Caco-2 (cell line): ENCODE data around the gene HCRTR1. TPM values are rescaled to one million over a fixed set of nuclear protein-coding genes. Genes with fewer than 3 reads are reported as not detected.

Experiments used
- BruUV-seq: library from RNA; stranded (reverse); fragments of 400-500 nt; replicated peaks from 2 replicates; lab custom pipeline; 2021; lab: Mats Ljungman, UMichigan
- CTCF ChIA-PET: fragments of 300-600 bp; sonication (Branson Sonifier 250); formaldehyde crosslinking; loops from one replicate; lab custom pipeline; 2022; ENCODE audit warnings: antibody characterized with exemption; lab: Charles Lee
- POLR2A ChIA-PET: fragments of 300-600 bp; sonication (Branson Sonifier 250); formaldehyde crosslinking; loops from one replicate; lab custom pipeline; 2022; ENCODE audit warnings: antibody characterized with exemption; lab: Charles Lee
- DNase-seq, 2 experiments: peaks; one replicate each; pipeline versions ENCODE4 v3.0.0 to v3.0.0-alpha.2; 2020 to 2022
- H3K27me3 ChIP-seq: replicated peaks from 2 replicates; pipeline ENCODE4 v1.6.0; 2011; ENCODE audit warnings: low read length; ENCODE audit not compliant: control insufficient read depth, insufficient read depth
- H3K36me3 ChIP-seq: 2 replicates; pipeline ENCODE4 v1.5.1; 2011; ENCODE audit warnings: low read length; ENCODE audit not compliant: control insufficient read depth, insufficient read depth
- H3K4me1 ChIP-seq: fragments of 250-450 bp; sonication (Bioruptor Pico); 2 replicates; pipeline ENCODE4 v1.5.1; 2020; ENCODE audit warnings: mild to moderate bottlenecking
- H3K4me3 ChIP-seq: 2 replicates; pipeline ENCODE4 v1.5.1; 2011; ENCODE audit warnings: low read depth, mild to moderate bottlenecking, control low read depth, low read length
- H3K9me3 ChIP-seq: fragments of 250-450 bp; sonication (Bioruptor Pico); 2 replicates; pipeline ENCODE4 v1.5.1; 2020; ENCODE audit warnings: mild to moderate bottlenecking, moderate library complexity
- H3K27ac Mint-ChIP-seq: one replicate; pipeline ENCODE4 v1.8.0; 2022; ENCODE audit warnings: mixed read lengths; ENCODE audit not compliant: unreplicated experiment
- H3K27me3 Mint-ChIP-seq: one replicate; pipeline ENCODE4 v1.8.0; 2022; ENCODE audit warnings: mixed read lengths; ENCODE audit not compliant: insufficient read depth, unreplicated experiment
- H3K36me3 Mint-ChIP-seq: one replicate; pipeline ENCODE4 v1.8.0; 2022; ENCODE audit warnings: mild to moderate bottlenecking, mixed read lengths; ENCODE audit not compliant: insufficient read depth, unreplicated experiment
- H3K4me1 Mint-ChIP-seq: one replicate; pipeline ENCODE4 v1.8.0; 2022; ENCODE audit warnings: low read depth, mixed read lengths; ENCODE audit not compliant: unreplicated experiment
- H3K4me3 Mint-ChIP-seq: one replicate; pipeline ENCODE4 v1.8.0; 2022; ENCODE audit warnings: mild to moderate bottlenecking, moderate library complexity, mixed read lengths; ENCODE audit not compliant: unreplicated experiment
- H3K9me3 Mint-ChIP-seq: one replicate; pipeline ENCODE4 v1.8.0; 2022; ENCODE audit warnings: mixed read lengths; ENCODE audit not compliant: unreplicated experiment
- intact Hi-C: fragments of 100-400 bp; cut with micrococcal nuclease; formaldehyde crosslinking; loops from one replicate; pipeline ENCODE4 v1.10.0; 2022; ENCODE audit not compliant: unreplicated experiment
- total RNA-seq: library from RNA; stranded (reverse); gene quantifications from 2 replicates; pipeline ENCODE4 v1.2.3, GENCODE V29; 2022
- TF ChIP-seq, protein P1 (sequence below), 2 experiments: fragments of 200-600 bp in 1 of 2; IDR thresholded peaks; 1 replicate in 1 of 2; 2 replicates in 1 of 2; pipeline versions ENCODE4 v1.5.1 to v1.8.0; 2011 to 2022; ENCODE audit warnings: antibody characterized with exemption in 1 of 2, control low read depth in 1 of 2, inconsistent platforms in 1 of 2, low read depth in 1 of 2, low read length in 1 of 2, mild to moderate bottlenecking in 1 of 2, moderate library complexity in 1 of 2; ENCODE audit not compliant: insufficient read depth in 1 of 2, severe bottlenecking in 1 of 2, unreplicated experiment in 1 of 2

HCRTR1 gene
- total RNA-seq, 1 experiment from 2014 or later = not detected

GRCh38 chr1:31666263-31666963 is 48.9 kb downstream of the HCRTR1 start:
- Histone ChIP-seq H3K27me3 (no peaks in the 10 kb centered on the region), H3K4me3 (no peak overlapping the region), H3K36me3 (no peaks in the 10 kb centered on the region), H3K4me1 (no peaks in the 10 kb centered on the region), H3K9me3 (no peaks in the 10 kb centered on the region)
- intact Hi-C loops = no loop called here
- H3K27ac Mint-ChIP-seq = no peak overlapping the region
- H3K4me1 Mint-ChIP-seq = no peaks in the 10 kb centered on the region
- ChIA-PET CTCF (interaction anchor here (0.6 to 3.4 kb wide), 4 partner anchors 44 to 123 kb away, joined by 3 to 36 read pairs (median 5); no protein-coding TSS in a partner anchor), POLR2A (no interaction called here)
- H3K9me3 Mint-ChIP-seq = no peaks in the 10 kb centered on the region
- no peaks in the 10 kb centered on the region for H3K36me3 Mint-ChIP-seq
- no peak overlapping the region for H3K4me3 Mint-ChIP-seq
- H3K27me3 Mint-ChIP-seq = no peaks in the 10 kb centered on the region
- TF ChIP-seq, protein P1, sequence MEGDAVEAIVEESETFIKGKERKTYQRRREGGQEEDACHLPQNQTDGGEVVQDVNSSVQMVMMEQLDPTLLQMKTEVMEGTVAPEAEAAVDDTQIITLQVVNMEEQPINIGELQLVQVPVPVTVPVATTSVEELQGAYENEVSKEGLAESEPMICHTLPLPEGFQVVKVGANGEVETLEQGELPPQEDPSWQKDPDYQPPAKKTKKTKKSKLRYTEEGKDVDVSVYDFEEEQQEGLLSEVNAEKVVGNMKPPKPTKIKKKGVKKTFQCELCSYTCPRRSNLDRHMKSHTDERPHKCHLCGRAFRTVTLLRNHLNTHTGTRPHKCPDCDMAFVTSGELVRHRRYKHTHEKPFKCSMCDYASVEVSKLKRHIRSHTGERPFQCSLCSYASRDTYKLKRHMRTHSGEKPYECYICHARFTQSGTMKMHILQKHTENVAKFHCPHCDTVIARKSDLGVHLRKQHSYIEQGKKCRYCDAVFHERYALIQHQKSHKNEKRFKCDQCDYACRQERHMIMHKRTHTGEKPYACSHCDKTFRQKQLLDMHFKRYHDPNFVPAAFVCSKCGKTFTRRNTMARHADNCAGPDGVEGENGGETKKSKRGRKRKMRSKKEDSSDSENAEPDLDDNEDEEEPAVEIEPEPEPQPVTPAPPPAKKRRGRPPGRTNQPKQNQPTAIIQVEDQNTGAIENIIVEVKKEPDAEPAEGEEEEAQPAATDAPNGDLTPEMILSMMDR (IDR thresholded peaks at IDR 0.05; ENCODE audit: insufficient read depth in 1 of 2, low read depth in 1 of 2, low read length in 1 of 2, severe bottlenecking in 1 of 2, unreplicated experiment in 1 of 2) = no peak
- DNase-seq = no peak
- BruUV-seq = no TSS peak

- BruUV-seq = no TSS peak
- Histone ChIP-seq H3K27me3 (no peaks in the 10 kb centered on the region), H3K4me3 (no peak overlapping the region), H3K9me3 (no peaks in the 10 kb centered on the region), H3K4me1 (no peaks in the 10 kb centered on the region), H3K36me3 (no peaks in the 10 kb centered on the region)
- H3K4me3 Mint-ChIP-seq = no peak overlapping the region
- H3K27ac Mint-ChIP-seq = no peak overlapping the region
- no peak for DNase-seq
- no peaks in the 10 kb centered on the region for H3K9me3 Mint-ChIP-seq
- ChIA-PET CTCF (no interaction called here), POLR2A (no interaction called here)
- no peaks in the 10 kb centered on the region for H3K36me3 Mint-ChIP-seq
- intact Hi-C loops = no loop called here
- no peaks in the 10 kb centered on the region for H3K27me3 Mint-ChIP-seq
- no peaks in the 10 kb centered on the region for H3K4me1 Mint-ChIP-seq
- TF ChIP-seq, protein P1 (IDR thresholded peaks at IDR 0.05; ENCODE audit: insufficient read depth in 1 of 2, low read depth in 1 of 2, low read length in 1 of 2, severe bottlenecking in 1 of 2, unreplicated experiment in 1 of 2) = no peak
These were observed 49.7 kb downstream of the HCRTR1 start for GRCh38 chr1:31667065-31667785.

DNA sequence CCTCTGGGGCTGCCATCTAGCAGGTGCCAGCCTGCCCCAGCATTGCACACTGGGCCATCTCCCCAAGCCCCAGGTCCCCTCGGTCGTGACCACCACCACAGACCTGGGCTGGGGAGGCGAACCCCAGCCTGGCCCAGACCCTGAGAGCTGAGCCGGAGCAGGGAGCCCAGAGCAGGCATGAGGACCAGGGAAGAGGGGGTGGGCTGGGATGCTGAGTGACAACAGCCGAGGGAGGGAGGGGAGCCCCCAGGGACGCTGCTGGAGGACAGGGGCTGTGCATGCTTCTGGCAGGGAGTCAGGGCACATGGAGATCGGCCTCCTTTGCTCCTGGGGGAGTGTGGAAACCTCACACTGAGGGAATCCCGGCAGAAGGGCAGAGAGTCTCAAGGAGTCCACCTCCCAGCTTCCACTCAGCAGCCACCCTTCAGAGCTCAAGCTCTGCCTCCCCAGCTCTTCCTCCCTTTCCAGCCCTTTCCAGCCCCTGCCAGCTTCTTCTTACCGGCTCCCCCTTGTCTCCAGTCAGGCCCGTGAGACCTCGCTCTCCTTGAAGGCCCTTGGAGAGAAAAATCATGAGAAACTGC is 50.9 kb downstream of the HCRTR1 start:
- no peaks in the 10 kb centered on the region for H3K4me1 ChIP-seq
- ChIA-PET POLR2A (no interaction called here), CTCF (no interaction called here)
- TF ChIP-seq, protein P1 (IDR thresholded peaks at IDR 0.05; ENCODE audit: insufficient read depth in 1 of 2, low read depth in 1 of 2, low read length in 1 of 2, severe bottlenecking in 1 of 2, unreplicated experiment in 1 of 2) = no peak
- no peak overlapping the region for H3K4me3 ChIP-seq
- no peaks in the 10 kb centered on the region for H3K9me3 ChIP-seq
- Mint-ChIP-seq H3K9me3 (no peaks in the 10 kb centered on the region), H3K27me3 (no peaks in the 10 kb centered on the region), H3K36me3 (no peaks in the 10 kb centered on the region), H3K4me3 (no peak overlapping the region), H3K4me1 (no peaks in the 10 kb centered on the region), H3K27ac (no peak overlapping the region)
- no peak for DNase-seq
- no peaks in the 10 kb centered on the region for H3K36me3 ChIP-seq
- no peaks in the 10 kb centered on the region for H3K27me3 ChIP-seq
- intact Hi-C loops = no loop called here
- no TSS peak for BruUV-seq
